Measurements from ENCODE around the gene IRF2.
"Not testable (repeated sequence)": the region's sequence is repeated elsewhere in the genome, so short reads cannot be mapped to it uniquely, and the experiment has no call there.

IRF2 gene

GRCh38 chr4:184389978-184390900, 84.1 kb downstream of the IRF2 start:
- no peak for DNase-seq (ENCODE audit: low spot score)

- no peak for DNase-seq (ENCODE audit: low spot score)
Observed at GRCh38 chr4:184388106-184388505, 86.2 kb downstream of the IRF2 start.

GRCh38 chr4:184387351-184387750, 87.0 kb downstream of the IRF2 start:
- no peak for DNase-seq (ENCODE audit: low spot score)

GRCh38 chr4:184386271-184386781, 88.0 kb downstream of the IRF2 start:
- DNase-seq (ENCODE audit: low spot score) = no peak

GRCh38 chr4:184385705-184386141, 88.6 kb downstream of the IRF2 start:
- DNase-seq (ENCODE audit: low spot score) = no peak

- no peak for DNase-seq (ENCODE audit: low spot score)
Observed at GRCh38 chr4:184384810-184385557, 89.4 kb downstream of the IRF2 start.

GRCh38 chr4:184384056-184384809, 90.1 kb downstream of the IRF2 start:
- peak; percentile 32 for DNase-seq (ENCODE audit: low spot score)

GRCh38 chr4:184383497-184384055, 90.8 kb downstream of the IRF2 start:
- peak; percentile 80 for DNase-seq (ENCODE audit: low spot score)

- no peak for DNase-seq (ENCODE audit: low spot score)
Observed at GRCh38 chr4:184382189-184382846, 92.0 kb downstream of the IRF2 start.

GRCh38 chr4:184380707-184381106, 93.6 kb downstream of the IRF2 start:
- no peak for DNase-seq (ENCODE audit: low spot score)

- DNase-seq (ENCODE audit: low spot score) = not testable (repeated sequence)
Observed at GRCh38 chr4:184380214-184380613, 94.1 kb downstream of the IRF2 start.

GRCh38 chr4:184376923-184377322, 97.4 kb downstream of the IRF2 start:
- no peak for DNase-seq (ENCODE audit: low spot score)

GRCh38 chr4:184376126-184376838, 98.1 kb downstream of the IRF2 start:
- DNase-seq (ENCODE audit: low spot score) = no peak

- DNase-seq (ENCODE audit: low spot score) = not testable (repeated sequence)
Observed at GRCh38 chr4:184375623-184376022, 98.7 kb downstream of the IRF2 start.

GRCh38 chr4:184375027-184375426, 99.3 kb downstream of the IRF2 start:
- DNase-seq (ENCODE audit: low spot score) = no peak

- no peak for DNase-seq (ENCODE audit: low spot score)
Observed at GRCh38 chr4:184373886-184374405, 100.4 kb downstream of the IRF2 start.

- DNase-seq (ENCODE audit: low spot score) = no peak
Observed at GRCh38 chr4:184371390-184371787, 103.0 kb downstream of the IRF2 start.

GRCh38 chr4:184370711-184371389, 103.5 kb downstream of the IRF2 start:
- DNase-seq (ENCODE audit: low spot score) = no peak

GRCh38 chr4:184369871-184370270, 104.5 kb downstream of the IRF2 start:
- DNase-seq (ENCODE audit: low spot score) = no peak

- no peak for DNase-seq (ENCODE audit: low spot score)
Observed at GRCh38 chr4:184368731-184369130, 105.6 kb downstream of the IRF2 start.

Measured in putamen (tissue), 1 donor.